HUES6 (cell line): ENCODE results near the gene DENND1A.

Source experiments
- H3K27ac ChIP-seq: 2 replicates; pipeline ENCODE4 v1.7.0; 2013; ENCODE audit warnings: low read depth, mild to moderate bottlenecking, low read length, inconsistent platforms
- H3K27me3 ChIP-seq: 2 replicates; pipeline ENCODE4 v1.6.1; 2013; ENCODE audit warnings: low read length; ENCODE audit not compliant: control insufficient read depth, insufficient read depth
- H3K36me3 ChIP-seq: 2 replicates; pipeline ENCODE4 v1.6.1; 2013; ENCODE audit warnings: low read length; ENCODE audit not compliant: control insufficient read depth, insufficient read depth
- H3K4me1 ChIP-seq: 2 replicates; pipeline ENCODE4 v1.6.1; 2013; ENCODE audit warnings: low read length; ENCODE audit not compliant: control insufficient read depth, insufficient read depth
- H3K4me3 ChIP-seq: 2 replicates; pipeline ENCODE4 v1.5.1; 2013; ENCODE audit warnings: low read depth, low read length
- H3K9ac ChIP-seq: one replicate; pipeline ENCODE4 v1.6.1; 2013; ENCODE audit warnings: mild to moderate bottlenecking, low read length
- H3K9me3 ChIP-seq: 2 replicates; pipeline ENCODE4 v1.6.1; 2013; ENCODE audit warnings: low read depth, low read length; ENCODE audit not compliant: control insufficient read depth, insufficient read depth

The DENND1A gene

DNA sequence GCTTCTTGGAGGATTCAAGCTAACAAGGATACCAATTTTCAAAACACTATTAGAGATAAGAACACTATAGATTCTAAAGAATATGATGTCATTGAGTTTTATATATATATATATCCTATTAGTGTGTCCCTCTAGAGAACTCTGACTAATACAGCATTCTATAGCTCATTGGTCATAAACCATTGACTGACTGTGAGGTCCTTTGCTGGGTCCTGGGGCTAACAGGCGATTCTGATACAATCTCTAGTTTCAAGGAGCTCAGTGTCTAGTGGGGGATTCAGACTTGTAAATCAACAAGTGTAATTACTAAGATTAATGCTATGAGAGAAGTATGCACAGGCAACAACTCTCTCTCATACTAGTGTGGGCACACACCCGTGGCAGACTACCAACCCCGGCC lies 234.5 kb downstream of the DENND1A start:
- H3K27me3 ChIP-seq: no peaks in the 10 kb centered on the region
- H3K27ac ChIP-seq: no peak overlapping the region
- H3K4me1 ChIP-seq: 0 out of 2 replicates have a peak, but pooled peaks cover 4% of the 10 kb centered on the region
- H3K4me3 ChIP-seq: no peak overlapping the region
- H3K9ac ChIP-seq: no peak overlapping the region
- no peaks in the 10 kb centered on the region for H3K9me3 ChIP-seq
- no peaks in the 10 kb centered on the region for H3K36me3 ChIP-seq

- Histone ChIP-seq H3K27me3 (no peaks in the 10 kb centered on the region), H3K27ac (no peak overlapping the region), H3K4me3 (no peak overlapping the region), H3K36me3 (no peaks in the 10 kb centered on the region), H3K9ac (no peak overlapping the region), H3K4me1 (0 out of 2 replicates have a peak, but pooled peaks cover 4% of the 10 kb centered on the region), H3K9me3 (no peaks in the 10 kb centered on the region)
These were observed 238.1 kb downstream of the DENND1A start for GRCh38 chr9:123691765-123692303.

- Histone ChIP-seq H3K27me3 (no peaks in the 10 kb centered on the region), H3K27ac (no peak overlapping the region), H3K9ac (no peak overlapping the region), H3K9me3 (no peaks in the 10 kb centered on the region), H3K4me1 (0 out of 2 replicates have a peak, but pooled peaks cover 4% of the 10 kb centered on the region), H3K36me3 (no peaks in the 10 kb centered on the region), H3K4me3 (no peak overlapping the region)
These were observed 240.1 kb downstream of the DENND1A start for GRCh38 chr9:123689701-123690428.

- Histone ChIP-seq H3K27me3 (no peaks in the 10 kb centered on the region), H3K27ac (no peak overlapping the region), H3K4me1 (0 out of 2 replicates have a peak, but pooled peaks cover 4% of the 10 kb centered on the region), H3K9me3 (no peaks in the 10 kb centered on the region), H3K36me3 (no peaks in the 10 kb centered on the region), H3K9ac (no peak overlapping the region), H3K4me3 (no peak overlapping the region)
These were observed 242.6 kb downstream of the DENND1A start for GRCh38 chr9:123687246-123687751.

DNA sequence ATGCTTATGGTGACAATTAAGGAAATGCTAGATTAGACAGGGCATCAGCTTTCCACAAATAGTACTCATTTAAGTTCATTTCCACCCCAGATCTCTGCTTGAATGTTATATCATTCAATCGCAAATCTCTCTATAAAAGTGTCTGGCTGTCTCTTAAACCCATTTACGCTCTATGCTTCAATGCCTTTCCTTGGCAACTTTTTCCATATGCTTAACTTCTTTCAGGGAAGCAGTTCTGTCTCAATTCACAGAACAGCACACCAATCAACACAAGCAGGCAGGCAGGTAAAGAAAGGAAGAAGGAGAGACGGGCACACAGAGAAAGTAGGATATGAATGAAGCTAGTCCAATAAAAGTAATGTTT lies 243.1 kb downstream of the DENND1A start:
- H3K4me1 ChIP-seq: 0 out of 2 replicates have a peak, but pooled peaks cover 4% of the 10 kb centered on the region
- H3K36me3 ChIP-seq: no peaks in the 10 kb centered on the region
- no peak overlapping the region for H3K27ac ChIP-seq
- no peak overlapping the region for H3K9ac ChIP-seq
- H3K9me3 ChIP-seq: no peaks in the 10 kb centered on the region
- H3K27me3 ChIP-seq: no peaks in the 10 kb centered on the region
- H3K4me3 ChIP-seq: no peak overlapping the region

DNA sequence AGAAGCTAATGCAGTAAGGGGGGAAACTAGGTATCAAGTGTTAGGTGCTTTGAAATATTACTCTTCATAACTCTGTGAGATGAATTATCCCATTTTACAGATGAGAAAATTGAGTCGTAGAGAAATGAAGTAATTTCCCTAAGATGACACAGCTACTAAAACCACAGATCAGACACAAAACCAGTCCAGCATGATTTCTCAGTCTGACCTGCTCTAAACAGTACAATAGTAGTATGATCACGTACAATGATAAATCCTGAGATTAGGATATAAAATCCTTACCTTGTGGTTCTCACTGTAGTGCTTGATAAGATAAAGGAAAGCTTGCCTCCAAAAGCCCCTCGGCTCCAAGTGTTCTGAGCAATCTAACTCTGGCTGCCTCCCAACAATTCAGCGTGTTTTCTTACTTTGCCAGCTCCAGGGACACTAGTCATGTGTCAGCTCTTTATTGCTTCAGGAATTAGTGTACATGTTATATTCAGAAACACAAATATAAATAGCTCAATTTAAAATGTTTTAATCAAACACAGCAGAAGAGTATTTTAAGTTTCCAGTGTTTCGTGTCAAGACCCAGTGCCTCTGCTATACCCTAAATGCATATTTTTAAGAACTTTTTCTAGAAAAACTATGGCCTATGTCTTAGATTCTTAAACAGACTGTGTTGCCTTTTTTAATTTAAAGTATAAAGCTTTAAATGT lies 243.6 kb downstream of the DENND1A start:
- H3K9ac ChIP-seq: no peak overlapping the region
- no peaks in the 10 kb centered on the region for H3K9me3 ChIP-seq
- no peak overlapping the region for H3K4me3 ChIP-seq
- no peaks in the 10 kb centered on the region for H3K27me3 ChIP-seq
- H3K4me1 ChIP-seq: 0 out of 2 replicates have a peak, but pooled peaks cover 4% of the 10 kb centered on the region
- no peaks in the 10 kb centered on the region for H3K36me3 ChIP-seq
- H3K27ac ChIP-seq: no peak overlapping the region

DNA sequence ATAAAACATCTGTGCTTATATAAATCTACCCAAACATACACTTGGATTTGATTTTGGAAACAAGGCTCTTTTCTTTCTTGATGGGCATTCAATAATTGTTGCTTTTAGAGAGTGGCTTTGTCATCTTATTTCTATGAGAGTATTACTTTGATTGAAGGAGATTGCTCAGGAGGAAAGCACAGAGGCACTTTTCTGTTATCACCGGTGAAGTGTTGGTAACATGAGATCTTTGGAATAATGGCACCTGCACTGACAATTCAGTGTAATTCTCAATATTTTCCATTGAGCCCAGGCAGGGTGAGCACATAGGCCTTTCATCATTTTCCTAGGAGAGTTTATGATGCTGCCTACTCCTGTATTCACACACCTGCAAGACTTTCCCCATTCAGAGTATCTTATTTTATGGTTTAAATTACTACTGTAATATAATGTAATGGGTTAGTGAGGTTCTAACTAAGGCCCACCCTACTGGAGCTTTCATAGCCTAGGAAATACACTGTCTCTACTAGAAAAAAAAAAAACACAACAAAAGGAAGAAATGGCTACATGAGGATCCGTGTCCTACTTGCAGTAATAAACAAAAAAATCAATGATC lies 244.3 kb downstream of the DENND1A start:
- Histone ChIP-seq H3K27ac (no peak overlapping the region), H3K4me1 (0 out of 2 replicates have a peak, but pooled peaks cover 4% of the 10 kb centered on the region), H3K36me3 (no peaks in the 10 kb centered on the region)

DNA sequence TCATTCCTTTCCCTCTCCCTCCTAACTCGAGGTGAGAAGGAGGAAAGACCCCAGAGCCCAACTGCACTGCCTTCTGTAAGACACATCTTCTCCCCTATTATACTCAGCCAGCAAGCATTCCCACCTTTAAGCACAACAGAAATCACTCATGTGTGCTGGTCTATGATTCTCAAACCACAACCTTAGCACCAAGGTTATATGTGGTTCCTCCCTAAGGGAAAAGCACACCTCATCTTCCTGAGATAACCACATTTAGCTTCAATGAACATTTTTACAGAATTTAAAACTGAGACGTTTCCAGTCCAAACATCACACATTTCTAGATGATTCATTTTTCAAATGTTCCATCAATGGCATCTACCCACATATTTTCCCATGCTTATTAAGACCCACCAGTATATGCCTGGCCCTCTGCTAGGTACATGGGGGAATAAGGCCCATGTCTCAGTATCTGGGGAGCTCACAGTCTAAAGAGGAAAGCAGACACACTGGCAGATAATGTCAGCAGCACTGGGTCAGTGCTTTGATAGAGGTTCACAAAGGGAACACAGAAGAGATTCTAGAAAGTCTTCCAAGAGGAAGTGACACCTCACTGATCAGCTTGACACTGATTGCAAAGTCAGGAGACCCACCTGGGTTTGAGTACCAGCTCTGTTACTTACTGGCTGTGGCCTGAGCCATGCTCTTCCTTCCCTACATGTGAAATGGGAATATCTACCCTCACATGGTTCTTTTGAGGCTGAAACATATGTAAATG lies 245.4 kb downstream of the DENND1A start:
- Histone ChIP-seq H3K27ac (no peak overlapping the region), H3K9me3 (no peaks in the 10 kb centered on the region), H3K4me3 (no peak overlapping the region), H3K9ac (no peak overlapping the region), H3K36me3 (no peaks in the 10 kb centered on the region), H3K27me3 (no peaks in the 10 kb centered on the region), H3K4me1 (0 out of 2 replicates have a peak, but pooled peaks cover 4% of the 10 kb centered on the region)

More for the DNA sequence above, 244.3 kb downstream of the DENND1A start:
- Histone ChIP-seq H3K9me3 (no peaks in the 10 kb centered on the region), H3K4me3 (no peak overlapping the region), H3K9ac (no peak overlapping the region), H3K27me3 (no peaks in the 10 kb centered on the region)

- H3K9me3 ChIP-seq: no peaks in the 10 kb centered on the region
- no peak overlapping the region for H3K4me3 ChIP-seq
- no peak overlapping the region for H3K27ac ChIP-seq
- H3K27me3 ChIP-seq: no peaks in the 10 kb centered on the region
- peaks cover 4% of the 10 kb centered on the region; the same call in 1 of the 2 replicates for H3K4me1 ChIP-seq
- no peak overlapping the region for H3K9ac ChIP-seq
- H3K36me3 ChIP-seq: no peaks in the 10 kb centered on the region
These were observed 247.2 kb downstream of the DENND1A start for GRCh38 chr9:123682746-123683145.

DNA sequence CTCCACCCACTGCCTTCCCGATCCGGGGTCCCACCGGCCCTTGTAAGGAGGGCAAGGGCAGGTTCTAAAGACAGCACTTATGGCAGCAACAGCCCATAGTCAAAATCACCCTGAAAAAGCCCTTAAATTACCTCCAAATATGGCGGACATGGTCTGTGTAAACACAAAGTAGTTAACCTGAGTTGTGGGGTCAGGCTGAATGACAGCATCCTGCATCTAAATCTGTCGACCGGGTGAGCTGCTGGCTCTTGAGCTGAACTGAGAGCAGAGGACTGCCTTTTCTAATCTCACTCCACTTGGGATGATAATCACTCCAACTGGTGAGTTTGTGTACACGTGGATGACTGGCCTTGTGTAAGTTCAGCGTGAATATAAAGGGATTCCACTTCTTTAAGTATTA lies 249.6 kb downstream of the DENND1A start:
- Histone ChIP-seq H3K9me3 (no peaks in the 10 kb centered on the region), H3K9ac (no peak overlapping the region), H3K36me3 (no peaks in the 10 kb centered on the region), H3K27me3 (no peaks in the 10 kb centered on the region), H3K27ac (no peak overlapping the region), H3K4me1 (no peaks in the 10 kb centered on the region; the same call in 1 of the 2 replicates), H3K4me3 (no peak overlapping the region)
